Measurements from ENCODE around the gene DMRT3.

GRCh38 chr9:995192-995591, 18.7 kb downstream of the DMRT3 start:
- no peak for TF ChIP-seq CTCF (IDR thresholded peaks at IDR 0.05 in 2 of 3, conservative IDR thresholded peaks at IDR 0.05 in 1 of 3; ENCODE audit: insufficient read depth in 2 of 3, low read depth in 1 of 3, low read length in 3 of 3)
- no peak for TF ChIP-seq SMC3 (conservative IDR thresholded peaks at IDR 0.05; ENCODE audit: insufficient read depth, low read depth, low read length)
- TF ChIP-seq E2F4 (CRISPR knock-in tag; IDR thresholded peaks at IDR 0.05; ENCODE audit: low read depth) = no peak
- TF ChIP-seq ZBED1 (IDR thresholded peaks at IDR 0.05) = no peak
- TF ChIP-seq ZNF740 (CRISPR knock-in tag; IDR thresholded peaks at IDR 0.05) = no peak
- TF ChIP-seq ZNF740 (tag; IDR thresholded peaks at IDR 0.05) = no peak
- TF ChIP-seq SMARCA5 (IDR thresholded peaks at IDR 0.05) = no peak
- no peak for TF ChIP-seq EZH2 (IDR thresholded peaks at IDR 0.05; ENCODE audit: borderline replicate concordance, low read depth, low read length)
- no peak for TF ChIP-seq HDAC2 (IDR thresholded peaks at IDR 0.05)
- TF ChIP-seq RB1 (IDR thresholded peaks at IDR 0.05; ENCODE audit: low read depth) = no peak

Measured in K562 (cell line).